Ovary (tissue), 3 donors: ENCODE data around the gene SSC5D.

ENCODE experiments used
- EP300 ChIP-seq: sonication (generic); formaldehyde crosslinking; IDR thresholded peaks from one replicate; pipeline ENCODE4 v1.6.1; 2017; ENCODE audit warnings: antibody characterized with exemption
- POLR2A ChIP-seq: fragments of 450-650 bp; IDR thresholded peaks from one replicate; pipeline ENCODE4 v1.6.1; 2017; ENCODE audit warnings: antibody characterized with exemption, mild to moderate bottlenecking, moderate library complexity
- TF ChIP-seq, protein P1 (sequence below), 3 donors: fragments of 450-650 bp in 2 of 3; fragments of 200-600 bp in 1 of 3; IDR thresholded peaks; one replicate each; pipeline versions ENCODE4 v1.5.1 to v1.8.0; 2016 to 2022; ENCODE audit warnings: antibody characterized with exemption in 3 of 3, mild to moderate bottlenecking in 1 of 3
- donor health status: DM: no; HTN: no; CAD: no.

DNA sequence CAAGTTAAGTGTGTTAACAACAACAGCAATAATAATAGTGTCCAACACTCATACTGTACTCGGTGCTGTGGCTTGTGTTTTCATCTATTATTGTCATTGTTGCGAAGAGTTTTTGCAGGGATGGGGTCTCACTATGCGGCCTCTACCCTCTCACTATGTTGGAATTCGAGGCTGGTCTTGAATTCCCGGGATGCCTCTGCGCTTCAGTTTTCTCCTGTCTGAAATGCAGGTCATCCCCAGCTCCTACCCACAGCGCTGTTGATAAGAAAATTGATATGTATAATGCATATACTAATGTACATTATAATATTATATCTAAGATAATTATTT lies 62.0 kb downstream of the SSC5D start:
- TF ChIP-seq, protein P1, sequence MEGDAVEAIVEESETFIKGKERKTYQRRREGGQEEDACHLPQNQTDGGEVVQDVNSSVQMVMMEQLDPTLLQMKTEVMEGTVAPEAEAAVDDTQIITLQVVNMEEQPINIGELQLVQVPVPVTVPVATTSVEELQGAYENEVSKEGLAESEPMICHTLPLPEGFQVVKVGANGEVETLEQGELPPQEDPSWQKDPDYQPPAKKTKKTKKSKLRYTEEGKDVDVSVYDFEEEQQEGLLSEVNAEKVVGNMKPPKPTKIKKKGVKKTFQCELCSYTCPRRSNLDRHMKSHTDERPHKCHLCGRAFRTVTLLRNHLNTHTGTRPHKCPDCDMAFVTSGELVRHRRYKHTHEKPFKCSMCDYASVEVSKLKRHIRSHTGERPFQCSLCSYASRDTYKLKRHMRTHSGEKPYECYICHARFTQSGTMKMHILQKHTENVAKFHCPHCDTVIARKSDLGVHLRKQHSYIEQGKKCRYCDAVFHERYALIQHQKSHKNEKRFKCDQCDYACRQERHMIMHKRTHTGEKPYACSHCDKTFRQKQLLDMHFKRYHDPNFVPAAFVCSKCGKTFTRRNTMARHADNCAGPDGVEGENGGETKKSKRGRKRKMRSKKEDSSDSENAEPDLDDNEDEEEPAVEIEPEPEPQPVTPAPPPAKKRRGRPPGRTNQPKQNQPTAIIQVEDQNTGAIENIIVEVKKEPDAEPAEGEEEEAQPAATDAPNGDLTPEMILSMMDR (IDR thresholded peaks at IDR 0.05) = no peak
- TF ChIP-seq EP300 (no peak), POLR2A (no peak)
